ENCODE data around the gene SPATA18. TPM values are rescaled to one million over a fixed set of nuclear protein-coding genes. Genes with fewer than 3 reads are reported as not detected.

SPATA18 gene
- total and polyA plus RNA-seq, 2 of the 8 experiments (the other 6 are each of a cell fraction or from before 2014, with no cell fraction given) = 1.4 to 2.4 TPM

GRCh38 chr4:52049266-52049665, 1.8 kb upstream of the SPATA18 start:
- Histone ChIP-seq H3K23ac (ENCODE audit: insufficient read length) (no peak overlapping the region), H3K27me3 (replicated peaks in 1 of 4; ENCODE audit: control insufficient read depth in 3 of 4, extremely low read depth in 1 of 4, insufficient read depth in 3 of 4, low read length in 3 of 4) (peaks cover 1 to 13% (median 10%) of the 10 kb centered on the region in 4 experiments; a peak in 6 of 7 replicates), H3K18ac (ENCODE audit: extremely low read depth, low read length) (no peak overlapping the region), H3K36me3 (ENCODE audit: control insufficient read depth in 2 of 4, insufficient read depth in 4 of 4, low read length in 3 of 4) (no peaks in the 10 kb centered on the region), H3K56ac (replicated peaks; ENCODE audit: insufficient read length, low read depth, low read length) (no peak overlapping the region), H4K8ac (ENCODE audit: extremely low read depth, insufficient read depth, low read length) (no peak overlapping the region), H2BK12ac (ENCODE audit: low read depth, low read length) (no peak overlapping the region), H4K91ac (replicated peaks; ENCODE audit: insufficient read length, low read length) (no peak overlapping the region), H3K9ac (replicated peaks in 1 of 4; ENCODE audit: extremely low read depth in 1 of 4, low read depth in 3 of 4, low read length in 3 of 4) (no peak overlapping the region), H4K5ac (ENCODE audit: insufficient read length, low read depth, low read length) (no peak overlapping the region), H2BK15ac (ENCODE audit: low read length) (no peak overlapping the region), H3K79me2 (ENCODE audit: control insufficient read depth in 1 of 2, insufficient read depth in 2 of 2, low read length in 2 of 2) (no peaks in the 10 kb centered on the region), H4K20me1 (replicated peaks in 1 of 2; ENCODE audit: control insufficient read depth in 1 of 2, insufficient read depth in 2 of 2, low read length in 2 of 2) (no peaks in the 10 kb centered on the region), H3K23me2 (ENCODE audit: low read depth, low read length) (peaks cover 8% of the 10 kb centered on the region), H3K4me2 (ENCODE audit: insufficient read depth in 1 of 2, low read depth in 2 of 2, low read length in 2 of 2) (no peak overlapping the region), H3K4me3 (ENCODE audit: extremely low read depth in 1 of 4, insufficient read depth in 2 of 4, low read depth in 3 of 4, low read length in 4 of 4) (no peak overlapping the region), H3K9me3 (ENCODE audit: insufficient read depth in 2 of 2, low read depth in 1 of 2, low read length in 1 of 2) (peaks cover 0 to 3% of the 10 kb centered on the region in 2 experiments; a peak in 1 of 4 replicates), H2BK5ac (ENCODE audit: low read depth, low read length) (no peak overlapping the region), H2AK5ac (ENCODE audit: low read depth, low read length) (no peak overlapping the region), H3K4me1 (replicated peaks in 1 of 4; ENCODE audit: control insufficient read depth in 3 of 4, insufficient read depth in 4 of 4, low read length in 3 of 4) (peaks cover 0 to 2% (median 0%) of the 10 kb centered on the region in 4 experiments; a peak in 3 of 7 replicates), H3K4ac (replicated peaks; ENCODE audit: insufficient read length, low read depth, low read length) (no peak overlapping the region), H3K14ac (ENCODE audit: insufficient read length) (no peak overlapping the region), H3K27ac (ENCODE audit: low read depth, low read length) (no peak overlapping the region), H2AFZ (ENCODE audit: low read length) (no peak overlapping the region), H2BK20ac (ENCODE audit: low read length) (no peak overlapping the region), H3K79me1 (ENCODE audit: low read depth, low read length) (no peaks in the 10 kb centered on the region), H2BK120ac (replicated peaks; ENCODE audit: low read depth, low read length) (no peak overlapping the region)
- CTCF ChIA-PET (ENCODE audit: partially characterized antibody) = no interaction called here
- POLR2A ChIA-PET (ENCODE audit: partially characterized antibody) = no interaction called here
- no peak for TF ChIP-seq SIRT6 (IDR thresholded peaks at IDR 0.05; ENCODE audit: low read length)
- no peak for TF ChIP-seq RFX5 (IDR thresholded peaks at IDR 0.05; ENCODE audit: borderline replicate concordance, low read depth, low read length)
- no peak for TF ChIP-seq KDM1A (IDR thresholded peaks at IDR 0.05; ENCODE audit: borderline replicate concordance, low read length)
- TF ChIP-seq BRCA1 (IDR thresholded peaks at IDR 0.05; ENCODE audit: low read depth, low read length) = no peak
- no peak for TF ChIP-seq NRF1 (IDR thresholded peaks at IDR 0.05; ENCODE audit: low read depth, low read length)
- TF ChIP-seq NANOG (IDR thresholded peaks at IDR 0.05; ENCODE audit: insufficient read depth, low read depth, low read length, poor library complexity, severe bottlenecking) = no peak
- DNase-seq (ENCODE audit: low read depth in 1 of 2, low spot score in 2 of 2) (no peak), FAIRE-seq (no peak)
- WGBS, 2 experiments (ENCODE audit: extremely low coverage in 1 of 2, insufficient coverage in 1 of 2, insufficient read length in 1 of 2, insufficient replicate concordance in 2 of 2, low coverage in 1 of 2, low lambda C conversion rate in 2 of 2, missing lambda C conversion rate in 1 of 2) = 77% methylated on average over 5 of the region's 5 CpGs; no CpG with 5 or more reads in 1 of the 2 experiments

Measured in H1 (cell line).